Parathyroid adenoma (tissue), 2 donors: ENCODE data around the gene GREB1L.

Source experiments
- H2AFZ ChIP-seq: fragments of 300-600 bp; sonication (generic); one replicate; pipeline ENCODE4 v1.7.0; 2017; ENCODE audit warnings: antibody characterized with exemption, mild to moderate bottlenecking
- H3K27ac ChIP-seq: fragments of 300-600 bp; sonication (generic); one replicate; pipeline ENCODE4 v1.7.0; 2017
- H3K27me3 ChIP-seq: fragments of 300-600 bp; sonication (generic); one replicate; pipeline ENCODE4 v1.7.0; 2017; ENCODE audit warnings: low read length; ENCODE audit not compliant: control insufficient read depth, insufficient read depth
- H3K36me3 ChIP-seq: fragments of 300-600 bp; sonication (generic); one replicate; pipeline ENCODE4 v1.7.0; 2017; ENCODE audit warnings: low read length; ENCODE audit not compliant: control insufficient read depth, insufficient read depth
- H3K4me1 ChIP-seq: fragments of 300-600 bp; sonication (generic); one replicate; pipeline ENCODE4 v1.7.0; 2017; ENCODE audit warnings: control low read depth
- H3K4me2 ChIP-seq: fragments of 300-600 bp; sonication (generic); one replicate; pipeline ENCODE4 v1.7.0; 2017; ENCODE audit warnings: low read length
- H3K4me3 ChIP-seq: fragments of 300-600 bp; sonication (generic); one replicate; pipeline ENCODE4 v1.7.0; 2017; ENCODE audit warnings: low read depth, low read length
- H3K79me2 ChIP-seq: fragments of 300-600 bp; sonication (generic); one replicate; pipeline ENCODE4 v1.7.0; 2017; ENCODE audit warnings: control low read depth
- H3K9ac ChIP-seq: fragments of 300-600 bp; sonication (generic); one replicate; pipeline ENCODE4 v1.7.0; 2017; ENCODE audit warnings: mild to moderate bottlenecking
- H3K9me3 ChIP-seq: fragments of 300-600 bp; sonication (generic); one replicate; pipeline ENCODE4 v1.7.0; 2017; ENCODE audit warnings: low read length; ENCODE audit not compliant: control insufficient read depth
- CTCF ChIP-seq: fragments of 300-600 bp; sonication (generic); IDR thresholded peaks from one replicate; pipeline ENCODE4 v1.7.0; 2017; ENCODE audit warnings: antibody characterized with exemption, mild to moderate bottlenecking
- donor health status: primary hyperparathyroidism.

Gene GREB1L

GRCh38 chr18:21454725-21455124 lies 212.7 kb downstream of the GREB1L start:
- Histone ChIP-seq H3K9ac (no peak overlapping the region), H3K36me3 (no peaks in the 10 kb centered on the region), H3K27ac (no peak overlapping the region), H3K4me3 (no peak overlapping the region), H3K4me1 (no peaks in the 10 kb centered on the region), H3K79me2 (no peaks in the 10 kb centered on the region), H3K9me3 (no peaks in the 10 kb centered on the region), H3K27me3 (no peaks in the 10 kb centered on the region), H3K4me2 (no peak overlapping the region), H2AFZ (no peak overlapping the region)
- TF ChIP-seq CTCF = no peak

- Histone ChIP-seq H3K79me2 (no peaks in the 10 kb centered on the region), H3K4me1 (no peaks in the 10 kb centered on the region), H3K27me3 (no peaks in the 10 kb centered on the region), H3K9ac (no peak overlapping the region), H3K4me3 (no peak overlapping the region), H2AFZ (no peak overlapping the region), H3K9me3 (no peaks in the 10 kb centered on the region), H3K27ac (no peak overlapping the region), H3K36me3 (no peaks in the 10 kb centered on the region), H3K4me2 (no peak overlapping the region)
- TF ChIP-seq CTCF = no peak
Observed at GRCh38 chr18:21456428-21457178, 214.6 kb downstream of the GREB1L start.

- TF ChIP-seq CTCF = no peak
- Histone ChIP-seq H3K4me2 (no peak overlapping the region), H3K27me3 (no peaks in the 10 kb centered on the region), H3K79me2 (no peaks in the 10 kb centered on the region), H3K9ac (no peak overlapping the region), H3K9me3 (no peaks in the 10 kb centered on the region), H3K36me3 (no peaks in the 10 kb centered on the region), H3K27ac (no peak overlapping the region), H2AFZ (no peak overlapping the region), H3K4me1 (no peaks in the 10 kb centered on the region), H3K4me3 (no peak overlapping the region)
Observed at GRCh38 chr18:21457179-21457535, 215.1 kb downstream of the GREB1L start.

- no peak overlapping the region for H3K9ac ChIP-seq
- no peak overlapping the region for H3K27ac ChIP-seq
- no peaks in the 10 kb centered on the region for H3K9me3 ChIP-seq
- H3K4me2 ChIP-seq = no peak overlapping the region
- H3K4me3 ChIP-seq = no peak overlapping the region
- H3K27me3 ChIP-seq = no peaks in the 10 kb centered on the region
- no peaks in the 10 kb centered on the region for H3K36me3 ChIP-seq
- no peak for TF ChIP-seq CTCF
- H3K79me2 ChIP-seq = no peaks in the 10 kb centered on the region
- H2AFZ ChIP-seq = no peak overlapping the region
- H3K4me1 ChIP-seq = no peaks in the 10 kb centered on the region
Observed at GRCh38 chr18:21458310-21458709, 216.3 kb downstream of the GREB1L start.

GRCh38 chr18:21458788-21459187 lies 216.8 kb downstream of the GREB1L start:
- H3K9ac ChIP-seq = no peak overlapping the region
- no peaks in the 10 kb centered on the region for H3K9me3 ChIP-seq
- H3K79me2 ChIP-seq = no peaks in the 10 kb centered on the region
- H3K4me1 ChIP-seq = no peaks in the 10 kb centered on the region
- H3K27me3 ChIP-seq = no peaks in the 10 kb centered on the region
- no peak overlapping the region for H3K27ac ChIP-seq
- H3K4me2 ChIP-seq = no peak overlapping the region
- no peak overlapping the region for H2AFZ ChIP-seq
- H3K36me3 ChIP-seq = no peaks in the 10 kb centered on the region
- H3K4me3 ChIP-seq = no peak overlapping the region
- TF ChIP-seq CTCF = no peak
